HepG2 (cell line): ENCODE data around the gene FGF19. TPM values are rescaled to one million over a fixed set of nuclear protein-coding genes. Genes with fewer than 3 reads are reported as not detected.

ENCODE experiments used
- AGO2 ChIP-seq: fragments of 200-400 bp; formaldehyde crosslinking; optimal IDR thresholded peaks from 2 replicates; pipeline ENCODE3; 2017; ENCODE audit warnings: mild to moderate bottlenecking, low read depth, low read length, moderate library complexity
- ARHGAP35 ChIP-seq: sonication (generic); formaldehyde crosslinking; IDR thresholded peaks from 2 replicates; pipeline ENCODE4 v1.9.0; 2022; ENCODE audit warnings: mild to moderate bottlenecking, inconsistent platforms, moderate library complexity, missing genetic modification reagents, borderline replicate concordance
- CHD4 ChIP-seq: fragments of 200-600 bp; sonication (generic); IDR thresholded peaks from 2 replicates; pipeline ENCODE4 v1.7.0; 2017; ENCODE audit warnings: mild to moderate bottlenecking, low read length, borderline replicate concordance
- DR1 ChIP-seq: sonication (generic); formaldehyde crosslinking; IDR thresholded peaks from 2 replicates; pipeline ENCODE4 v1.8.0; 2021; ENCODE audit warnings: mild to moderate bottlenecking, missing genetic modification reagents, inconsistent platforms
- EP300 ChIP-seq, 3 experiments: sonication (generic) in 1 of 3; formaldehyde crosslinking in 1 of 3; IDR thresholded peaks; 2 replicates each; pipeline versions ENCODE4 v1.5.1 to v1.6.1; 2011 to 2020; ENCODE audit warnings: low read depth in 2 of 3, low read length in 2 of 3, borderline replicate concordance in 1 of 3, improper control_type of control experiment in 1 of 3, mild to moderate bottlenecking in 1 of 3, missing genetic modification reagents in 1 of 3, moderate library complexity in 1 of 3
- GTF3A ChIP-seq: sonication (generic); formaldehyde crosslinking; conservative IDR thresholded peaks from 2 replicates; pipeline ENCODE4 v1.4.0; 2020; ENCODE audit warnings: mild to moderate bottlenecking, missing genetic modification reagents
- KDM3A ChIP-seq: IDR thresholded peaks from 2 replicates; pipeline ENCODE4 v1.6.1; 2018; ENCODE audit warnings: low read depth, missing compliant biosample characterization
- NCOA2 ChIP-seq: sonication (generic); formaldehyde crosslinking; IDR thresholded peaks from 2 replicates; pipeline ENCODE4 v1.8.0; 2022; ENCODE audit warnings: inconsistent platforms
- RBM22 ChIP-seq: fragments of 200-400 bp; formaldehyde crosslinking; optimal IDR thresholded peaks from 2 replicates; pipeline ENCODE3; 2017; ENCODE audit warnings: mild to moderate bottlenecking, low read length, moderate library complexity
- SALL1 ChIP-seq: sonication (generic); formaldehyde crosslinking; IDR thresholded peaks from 2 replicates; pipeline ENCODE4 v1.8.0; 2022; ENCODE audit warnings: mild to moderate bottlenecking, missing genetic modification reagents
- THAP11 ChIP-seq: IDR thresholded peaks from 2 replicates; pipeline ENCODE4 v1.6.1; 2016; ENCODE audit warnings: missing biosample characterization, missing genetic modification reagents
- ZIK1 ChIP-seq: sonication (generic); formaldehyde crosslinking; IDR thresholded peaks from 2 replicates; pipeline ENCODE4 v1.5.0; 2020; ENCODE audit warnings: mild to moderate bottlenecking, low read depth, missing genetic modification reagents, borderline replicate concordance
- ZNF460 ChIP-seq: sonication (generic); formaldehyde crosslinking; IDR thresholded peaks from 2 replicates; pipeline ENCODE4 v1.5.1; 2020; ENCODE audit warnings: missing genetic modification reagents, mild to moderate bottlenecking, borderline replicate concordance
- ZNF713 ChIP-seq: sonication (generic); formaldehyde crosslinking; IDR thresholded peaks from 2 replicates; pipeline ENCODE4 v1.4.0; 2020; ENCODE audit warnings: mild to moderate bottlenecking, missing genetic modification reagents
- ZNF749 ChIP-seq: sonication (generic); formaldehyde crosslinking; IDR thresholded peaks from 2 replicates; pipeline ENCODE4 v1.8.0; 2022; ENCODE audit warnings: mild to moderate bottlenecking, missing genetic modification reagents, moderate library complexity, borderline replicate concordance
- ZNF839 ChIP-seq: sonication (generic); formaldehyde crosslinking; IDR thresholded peaks from 2 replicates; pipeline ENCODE4 v1.4.0; 2020; ENCODE audit warnings: missing genetic modification reagents, mild to moderate bottlenecking, borderline replicate concordance
- polyA plus RNA-seq, 8 experiments: library from polyadenylated mRNA; depleted of rRNA in 3 of 8; stranded (reverse) in 7 of 8; unstranded in 1 of 8; fragments of >200 nt; fragmentation: Illumina TruSeq in 4 of 8; extraction: Trizol in 4 of 8; gene quantifications; 2 replicates each; pipeline versions ENCODE4 v1.2.1 to v1.2.3, GENCODE V29; 2011 to 2016; ENCODE audit warnings: low read depth in 4 of 8, missing spikeins in 1 of 8, mixed read lengths in 1 of 8; ENCODE audit not compliant: insufficient read depth in 1 of 8
- total RNA-seq, 5 experiments: library from RNA; depleted of rRNA; stranded (reverse); fragments of >200 nt; fragmentation: Illumina TruSeq; extraction: Trizol; gene quantifications; 2 replicates each; pipeline ENCODE4 v1.2.3, GENCODE V29; 2016; ENCODE audit warnings: low read depth in 1 of 5
- TF ChIP-seq, protein P1 (sequence below): sonication (generic); formaldehyde crosslinking; IDR thresholded peaks from 2 replicates; pipeline ENCODE4 v1.5.0; 2020; ENCODE audit warnings: missing genetic modification reagents, mild to moderate bottlenecking, borderline replicate concordance
- TF ChIP-seq, protein P2 (sequence below): IDR thresholded peaks from 2 replicates; pipeline ENCODE4 v1.6.1; 2016; ENCODE audit warnings: mild to moderate bottlenecking, missing biosample characterization, missing genetic modification reagents
- TF ChIP-seq, protein P3 (sequence below): sonication (generic); formaldehyde crosslinking; IDR thresholded peaks from 2 replicates; pipeline ENCODE4 v1.9.0; 2021; ENCODE audit warnings: missing genetic modification reagents, borderline replicate concordance
- TF ChIP-seq, protein P4 (sequence below): sonication (generic); formaldehyde crosslinking; IDR thresholded peaks from 2 replicates; pipeline ENCODE4 v1.4.0; 2020; ENCODE audit warnings: missing genetic modification reagents
- TF ChIP-seq, protein P5 (sequence below): sonication (generic); formaldehyde crosslinking; IDR thresholded peaks from 2 replicates; pipeline ENCODE4 v1.5.1; 2020; ENCODE audit warnings: missing genetic modification reagents, mild to moderate bottlenecking, borderline replicate concordance

The FGF19 gene
- total and polyA plus RNA-seq, 2 of the 13 experiments (the other 11 are each of a cell fraction or from before 2014, with no cell fraction given): 0.07 TPM; not detected in 1

DNA sequence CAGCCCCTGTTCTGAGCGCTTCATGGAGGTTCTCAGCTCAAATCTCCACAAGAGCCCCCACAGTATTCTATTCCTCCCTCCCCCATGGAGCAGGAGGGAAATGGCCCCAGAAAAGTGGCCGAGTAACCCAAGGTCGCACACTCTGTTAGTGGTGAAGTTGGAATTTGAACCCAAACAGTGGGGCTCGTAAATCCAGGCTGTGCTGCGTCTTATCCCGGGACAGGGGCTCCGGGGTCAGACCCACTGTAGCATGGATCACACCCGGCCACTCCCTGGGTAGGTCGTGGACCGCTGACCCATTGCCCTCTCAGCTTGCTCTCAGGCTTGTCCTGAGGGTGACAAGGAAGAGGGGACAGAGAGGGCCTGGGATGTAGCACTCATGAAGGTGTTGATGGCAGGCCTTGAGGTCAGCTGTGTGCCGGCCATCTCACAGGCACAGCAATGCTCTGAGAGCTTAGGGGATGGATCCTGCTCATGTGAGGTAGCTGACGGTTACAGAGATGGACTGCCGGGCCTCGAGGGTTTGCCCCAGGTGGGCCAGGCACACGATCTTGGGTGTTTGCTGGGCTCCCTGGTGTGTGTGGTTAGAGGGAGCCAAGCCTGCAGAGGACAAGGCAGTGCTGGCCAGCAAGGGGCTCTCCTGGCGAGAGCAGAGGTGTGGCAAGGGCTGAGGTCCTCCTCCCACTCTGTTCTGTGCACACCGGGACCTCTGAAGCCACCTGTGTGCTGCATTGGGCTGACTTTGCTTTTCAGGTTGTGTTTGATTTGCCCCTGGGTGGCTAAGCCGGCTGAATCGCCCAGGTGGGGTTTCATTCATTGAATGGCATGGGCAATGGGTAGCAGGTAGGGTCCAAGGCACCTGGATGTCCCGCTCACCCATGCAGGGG, 2.3 kb upstream of the FGF19 start (continued):
- TF ChIP-seq EP300 (IDR thresholded peaks at IDR 0.05; ENCODE audit: low read depth in 2 of 2, low read length in 2 of 2) (peak in 1 of 2 experiments; percentile 40; a peak in 1 of 4 replicates), EP300 (CRISPR knock-in tag; IDR thresholded peaks at IDR 0.05; ENCODE audit: borderline replicate concordance) (no peak), ZNF839 (CRISPR knock-in tag) (no peak), AGO2 (no peak), RBM22 (no peak), SALL1 (CRISPR knock-in tag) (peak; percentile 55; the same call in 1 of the 2 replicates), GTF3A (CRISPR knock-in tag) (no peak), ARHGAP35 (CRISPR knock-in tag) (no peak), ZIK1 (CRISPR knock-in tag) (peak; percentile 64; the same call in 1 of the 2 replicates), CHD4 (no peak), ZNF460 (CRISPR knock-in tag) (no peak), KDM3A (no peak), NCOA2 (CRISPR knock-in tag) (peak; percentile 44; the same call in 1 of the 2 replicates), ZNF713 (CRISPR knock-in tag) (no peak), DR1 (no peak), THAP11 (CRISPR knock-in tag) (no peak; the same call in 1 of the 2 replicates), ZNF749 (CRISPR knock-in tag) (no peak)
- TF ChIP-seq, protein P1, sequence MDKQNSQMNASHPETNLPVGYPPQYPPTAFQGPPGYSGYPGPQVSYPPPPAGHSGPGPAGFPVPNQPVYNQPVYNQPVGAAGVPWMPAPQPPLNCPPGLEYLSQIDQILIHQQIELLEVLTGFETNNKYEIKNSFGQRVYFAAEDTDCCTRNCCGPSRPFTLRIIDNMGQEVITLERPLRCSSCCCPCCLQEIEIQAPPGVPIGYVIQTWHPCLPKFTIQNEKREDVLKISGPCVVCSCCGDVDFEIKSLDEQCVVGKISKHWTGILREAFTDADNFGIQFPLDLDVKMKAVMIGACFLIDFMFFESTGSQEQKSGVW (CRISPR knock-in tag): no peak
- TF ChIP-seq, protein P2, sequence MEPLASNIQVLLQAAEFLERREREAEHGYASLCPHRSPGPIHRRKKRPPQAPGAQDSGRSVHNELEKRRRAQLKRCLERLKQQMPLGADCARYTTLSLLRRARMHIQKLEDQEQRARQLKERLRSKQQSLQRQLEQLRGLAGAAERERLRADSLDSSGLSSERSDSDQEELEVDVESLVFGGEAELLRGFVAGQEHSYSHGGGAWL (CRISPR knock-in tag): peak; percentile 49; the same call in 1 of the 2 replicates
- TF ChIP-seq, protein P3, sequence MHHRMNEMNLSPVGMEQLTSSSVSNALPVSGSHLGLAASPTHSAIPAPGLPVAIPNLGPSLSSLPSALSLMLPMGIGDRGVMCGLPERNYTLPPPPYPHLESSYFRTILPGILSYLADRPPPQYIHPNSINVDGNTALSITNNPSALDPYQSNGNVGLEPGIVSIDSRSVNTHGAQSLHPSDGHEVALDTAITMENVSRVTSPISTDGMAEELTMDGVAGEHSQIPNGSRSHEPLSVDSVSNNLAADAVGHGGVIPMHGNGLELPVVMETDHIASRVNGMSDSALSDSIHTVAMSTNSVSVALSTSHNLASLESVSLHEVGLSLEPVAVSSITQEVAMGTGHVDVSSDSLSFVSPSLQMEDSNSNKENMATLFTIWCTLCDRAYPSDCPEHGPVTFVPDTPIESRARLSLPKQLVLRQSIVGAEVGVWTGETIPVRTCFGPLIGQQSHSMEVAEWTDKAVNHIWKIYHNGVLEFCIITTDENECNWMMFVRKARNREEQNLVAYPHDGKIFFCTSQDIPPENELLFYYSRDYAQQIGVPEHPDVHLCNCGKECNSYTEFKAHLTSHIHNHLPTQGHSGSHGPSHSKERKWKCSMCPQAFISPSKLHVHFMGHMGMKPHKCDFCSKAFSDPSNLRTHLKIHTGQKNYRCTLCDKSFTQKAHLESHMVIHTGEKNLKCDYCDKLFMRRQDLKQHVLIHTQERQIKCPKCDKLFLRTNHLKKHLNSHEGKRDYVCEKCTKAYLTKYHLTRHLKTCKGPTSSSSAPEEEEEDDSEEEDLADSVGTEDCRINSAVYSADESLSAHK (CRISPR knock-in tag): no peak
- TF ChIP-seq, protein P4, sequence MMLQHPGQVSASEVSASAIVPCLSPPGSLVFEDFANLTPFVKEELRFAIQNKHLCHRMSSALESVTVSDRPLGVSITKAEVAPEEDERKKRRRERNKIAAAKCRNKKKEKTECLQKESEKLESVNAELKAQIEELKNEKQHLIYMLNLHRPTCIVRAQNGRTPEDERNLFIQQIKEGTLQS (CRISPR knock-in tag): no peak
- TF ChIP-seq, protein P5, sequence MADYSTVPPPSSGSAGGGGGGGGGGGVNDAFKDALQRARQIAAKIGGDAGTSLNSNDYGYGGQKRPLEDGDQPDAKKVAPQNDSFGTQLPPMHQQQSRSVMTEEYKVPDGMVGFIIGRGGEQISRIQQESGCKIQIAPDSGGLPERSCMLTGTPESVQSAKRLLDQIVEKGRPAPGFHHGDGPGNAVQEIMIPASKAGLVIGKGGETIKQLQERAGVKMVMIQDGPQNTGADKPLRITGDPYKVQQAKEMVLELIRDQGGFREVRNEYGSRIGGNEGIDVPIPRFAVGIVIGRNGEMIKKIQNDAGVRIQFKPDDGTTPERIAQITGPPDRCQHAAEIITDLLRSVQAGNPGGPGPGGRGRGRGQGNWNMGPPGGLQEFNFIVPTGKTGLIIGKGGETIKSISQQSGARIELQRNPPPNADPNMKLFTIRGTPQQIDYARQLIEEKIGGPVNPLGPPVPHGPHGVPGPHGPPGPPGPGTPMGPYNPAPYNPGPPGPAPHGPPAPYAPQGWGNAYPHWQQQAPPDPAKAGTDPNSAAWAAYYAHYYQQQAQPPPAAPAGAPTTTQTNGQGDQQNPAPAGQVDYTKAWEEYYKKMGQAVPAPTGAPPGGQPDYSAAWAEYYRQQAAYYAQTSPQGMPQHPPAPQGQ (CRISPR knock-in tag): no peak
